RCC 7860 (cell line): ENCODE results near the gene SAE1.
"Not testable (repeated sequence)": the region's sequence is repeated elsewhere in the genome, so short reads cannot be mapped to it uniquely, and the experiment has no call there.

ENCODE experiments used
- DNase-seq: peaks from one replicate; pipeline ENCODE4 v3.0.0-alpha.2; 2015; ENCODE audit warnings: low spot score
- FAIRE-seq: peaks from 2 replicates; lab custom pipeline; 2012; peaks lifted over from hg19 to GRCh38; lab: Jason Lieb, UNC

The SAE1 gene

DNA sequence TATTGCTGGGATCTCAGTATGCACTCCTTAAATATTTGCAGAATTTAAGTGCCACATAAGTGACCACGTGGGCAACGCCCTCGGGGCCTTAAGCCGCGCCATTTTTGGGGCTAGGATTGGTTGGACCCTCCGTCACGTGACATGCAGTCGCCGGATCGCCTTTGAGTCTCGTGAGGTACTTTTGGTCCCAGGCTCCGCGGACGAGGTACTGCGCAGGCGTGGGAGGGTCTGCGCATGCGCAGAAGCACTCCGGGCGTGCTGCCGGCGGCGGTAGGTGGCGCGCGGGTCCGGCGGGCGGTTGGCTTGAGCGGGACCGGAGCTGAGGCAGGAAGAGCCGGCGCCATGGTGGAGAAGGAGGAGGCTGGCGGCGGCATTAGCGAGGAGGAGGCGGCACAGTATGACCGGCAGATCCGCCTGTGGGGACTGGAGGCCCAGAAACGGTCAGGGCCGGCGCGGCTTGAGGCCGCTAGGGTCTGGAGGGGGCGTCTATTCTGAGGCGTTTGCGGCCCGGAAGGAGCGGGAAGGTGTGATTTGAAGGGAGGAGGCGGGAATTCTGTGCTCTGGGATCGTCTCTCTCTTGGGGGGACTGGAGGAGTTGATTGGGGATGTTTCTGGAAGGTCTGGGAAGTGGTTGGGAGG lies at the start of gene SAE1:
TSS of gene SAE1 (plus strand) at position 247 of the 639 bp plus-strand sequence. CDS start at position 343, 96 bp downstream.
- FAIRE-seq = peak; percentile 45
- peak; percentile 94 for DNase-seq

DNA sequence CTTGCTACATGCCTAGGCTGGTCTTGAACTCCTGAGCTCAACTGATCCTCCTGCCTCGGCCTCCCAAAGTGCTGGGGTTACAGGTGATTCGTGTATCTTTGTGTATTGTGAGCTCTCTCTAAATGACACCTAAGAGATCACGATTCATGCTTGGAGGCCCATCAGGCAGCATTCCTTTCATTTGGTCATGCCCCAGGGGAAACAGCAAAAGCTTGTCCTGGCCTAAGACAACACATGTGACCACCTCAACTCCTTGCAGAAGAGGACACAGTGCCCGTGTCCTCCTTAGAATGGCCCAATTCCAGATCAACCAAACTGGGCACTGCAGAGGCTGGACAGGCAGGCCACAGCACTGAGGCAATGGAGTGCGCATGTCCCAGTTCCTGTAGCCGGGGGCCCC lies 49.5 kb upstream of the SAE1 start:
- DNase-seq (no peak), FAIRE-seq (no peak)

- no peak for FAIRE-seq
Measured at GRCh38 chr19:47082493-47082892, 48.1 kb upstream of the SAE1 start.

GRCh38 chr19:47084879-47085439 lies 45.7 kb upstream of the SAE1 start:
- DNase-seq = no peak
- no peak for FAIRE-seq

More at GRCh38 chr19:47082493-47082892, 48.1 kb upstream of the SAE1 start:
- no peak for DNase-seq

DNA sequence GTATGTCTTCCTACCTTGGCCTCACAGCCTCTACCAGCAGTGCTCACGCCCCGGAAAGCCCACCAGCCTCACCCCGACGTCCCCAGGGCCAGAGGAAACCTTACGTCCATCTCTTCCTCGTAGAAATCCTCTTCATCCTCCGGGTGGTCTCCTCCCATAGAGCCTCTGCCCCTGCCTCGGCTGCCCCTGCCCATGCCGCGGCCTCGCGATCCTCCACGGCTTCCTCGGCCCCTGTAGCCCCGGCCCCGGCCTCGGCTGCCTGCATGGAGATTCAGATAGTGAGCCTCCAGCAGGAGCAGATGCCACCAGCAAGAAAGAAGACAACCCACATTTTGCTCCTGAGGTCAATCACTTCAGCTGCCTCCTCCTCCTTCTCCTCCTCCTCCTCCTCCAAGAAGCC lies 44.4 kb upstream of the SAE1 start:
- FAIRE-seq (no peak), DNase-seq (no peak)

GRCh38 chr19:47089767-47090350 lies 40.8 kb upstream of the SAE1 start:
- FAIRE-seq (no peak), DNase-seq (no peak)

DNA sequence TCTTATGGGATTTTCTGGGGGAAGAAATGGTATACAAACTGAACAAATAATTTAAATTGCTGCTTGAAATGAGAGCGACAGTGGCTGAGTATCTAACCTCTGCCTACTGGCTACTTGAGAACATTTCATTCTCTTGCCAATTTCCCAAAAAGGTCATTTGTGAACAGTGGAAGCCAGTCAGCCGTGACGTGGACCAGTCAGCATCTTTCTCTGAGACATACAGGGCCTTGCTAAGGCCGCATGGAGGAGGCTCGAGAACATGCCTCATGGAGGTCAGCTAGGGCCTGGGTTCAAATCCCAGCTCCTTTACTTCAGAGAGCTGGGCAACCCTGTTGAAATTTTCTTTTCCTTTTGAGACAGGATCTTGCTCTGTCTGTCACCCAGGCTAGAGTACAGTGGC lies 37.4 kb upstream of the SAE1 start:
- DNase-seq (peak; percentile 21), FAIRE-seq (no peak)

GRCh38 chr19:47093841-47094240 lies 36.8 kb upstream of the SAE1 start:
- DNase-seq = no peak
- FAIRE-seq = no peak

DNA sequence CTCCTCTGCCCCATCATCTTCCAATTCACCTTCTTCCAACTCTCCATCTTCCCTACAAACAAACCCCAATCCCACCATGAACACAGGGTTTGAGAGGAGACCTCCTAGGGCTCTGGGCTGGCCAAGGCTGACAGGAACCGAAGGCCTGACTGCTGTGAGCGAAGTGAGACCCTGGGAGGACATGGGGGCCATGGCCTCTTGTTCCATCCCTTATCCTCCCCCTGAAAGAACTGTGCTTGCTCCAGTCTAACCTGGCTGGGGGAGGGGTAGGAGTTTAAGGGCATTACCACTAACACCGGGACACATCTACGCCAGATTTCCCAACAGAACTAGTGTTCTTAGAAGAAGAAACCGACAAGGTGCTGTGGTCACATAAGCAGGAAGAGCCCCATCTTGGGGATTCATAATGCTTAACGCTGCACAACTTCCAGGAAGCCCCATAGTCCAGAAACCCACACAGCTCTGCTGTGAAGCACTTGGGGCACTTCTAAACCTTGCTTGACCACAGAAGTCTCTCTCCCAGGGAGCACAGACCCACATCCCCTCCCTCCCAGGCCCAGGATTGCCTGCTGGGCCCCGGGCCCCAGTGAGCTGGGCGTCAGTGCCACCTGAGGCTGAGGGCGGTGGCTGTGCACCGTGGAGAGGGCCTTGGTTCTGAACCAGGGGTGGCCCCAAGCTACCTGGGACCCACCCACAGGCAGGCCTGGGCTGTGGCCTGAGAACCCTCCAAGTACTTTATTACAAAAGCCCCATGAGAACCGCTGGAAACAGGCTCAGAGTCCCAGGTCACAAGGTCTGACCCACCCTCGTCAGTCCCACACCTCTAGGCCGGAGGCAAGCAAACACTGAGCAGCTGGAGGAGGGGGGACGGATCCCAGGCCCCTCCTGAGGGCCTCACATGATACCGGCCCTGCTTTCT lies 35.8 kb upstream of the SAE1 start:
- DNase-seq (no peak), FAIRE-seq (no peak)

- FAIRE-seq (no peak), DNase-seq (no peak)
Measured at GRCh38 chr19:47095476-47096099, 35.0 kb upstream of the SAE1 start.

GRCh38 chr19:47096100-47096704 lies 34.4 kb upstream of the SAE1 start:
- no peak for DNase-seq
- FAIRE-seq = no peak

GRCh38 chr19:47096721-47097120 lies 33.9 kb upstream of the SAE1 start:
- DNase-seq (no peak), FAIRE-seq (no peak)

DNA sequence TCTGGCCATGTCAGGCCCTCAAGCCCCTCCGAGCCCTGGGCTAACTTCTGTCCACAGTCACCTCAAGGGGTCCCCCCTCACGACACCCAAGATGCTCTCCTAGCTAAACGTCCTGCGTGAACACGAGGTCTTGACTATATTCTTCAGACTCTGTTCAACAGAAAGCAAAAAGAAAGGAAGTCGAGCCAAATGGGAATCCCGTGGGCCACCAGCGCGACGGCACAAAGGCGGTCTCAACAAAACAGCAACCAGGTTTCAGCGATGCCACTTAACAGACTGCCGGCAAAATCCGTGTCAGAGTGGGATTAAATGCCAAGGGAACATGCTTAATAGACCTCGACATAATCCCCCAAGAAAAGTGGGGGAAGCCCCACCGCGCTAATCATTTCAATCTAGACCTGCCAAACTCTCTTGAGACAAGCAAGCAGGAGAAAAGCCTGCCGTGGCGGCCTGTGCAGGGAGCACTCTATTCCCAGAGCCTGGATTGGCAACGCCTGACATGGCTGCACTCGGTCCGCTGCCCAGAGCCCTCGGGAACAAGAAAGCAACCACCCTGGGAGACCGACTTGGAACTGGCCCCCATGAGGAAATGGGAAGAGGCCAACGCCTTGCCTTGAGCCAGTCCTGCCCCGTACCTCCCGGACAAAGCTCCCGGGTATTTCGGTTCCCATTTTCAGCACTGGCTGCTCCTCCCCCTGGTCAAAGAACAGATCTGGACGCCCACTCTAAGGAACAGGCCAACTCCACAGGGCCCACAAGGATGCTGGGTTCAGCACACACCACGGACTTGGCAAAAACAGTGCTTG lies 33.0 kb upstream of the SAE1 start:
- DNase-seq (no peak), FAIRE-seq (no peak)

DNA sequence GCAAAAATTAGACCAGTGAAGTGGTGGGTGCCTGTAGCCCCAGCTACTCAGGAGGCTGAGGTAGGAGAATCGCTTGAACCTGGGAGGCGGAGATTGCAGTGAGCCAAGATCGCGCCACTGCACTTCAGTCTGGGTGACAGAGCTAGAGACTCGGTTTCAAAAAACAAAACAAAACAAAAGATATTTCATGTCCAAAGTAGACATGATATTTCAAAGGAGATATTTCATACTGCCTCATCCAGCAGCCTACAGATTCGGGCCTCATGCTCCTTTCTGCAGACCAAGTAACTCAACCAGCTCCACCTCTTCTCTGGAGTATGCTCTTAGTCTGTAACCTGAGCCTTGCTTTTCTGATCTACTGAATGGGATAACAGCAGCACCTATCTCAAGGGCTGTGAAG lies 32.0 kb upstream of the SAE1 start:
- DNase-seq = no peak
- FAIRE-seq = no peak

GRCh38 chr19:47099576-47100050 lies 31.0 kb upstream of the SAE1 start:
- FAIRE-seq (no peak), DNase-seq (no peak)

DNA sequence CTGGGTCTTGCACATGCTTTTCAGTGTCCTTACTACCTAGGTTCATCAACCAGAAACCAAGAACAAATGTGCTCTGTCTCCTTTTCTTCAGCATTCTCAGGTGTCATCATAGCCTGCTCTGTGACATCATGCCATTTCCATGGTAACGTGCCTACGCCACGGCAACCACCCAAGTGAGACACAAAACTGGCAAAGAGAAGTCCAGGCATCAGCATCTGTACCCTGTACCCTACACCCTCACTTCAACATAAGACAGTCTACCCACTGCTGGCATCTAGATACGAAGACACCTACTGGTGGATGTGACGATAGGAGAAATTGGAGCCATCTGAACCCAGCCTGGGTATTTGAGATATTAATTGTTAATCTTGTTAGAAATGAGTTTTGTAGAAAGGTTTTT lies 30.3 kb upstream of the SAE1 start:
- DNase-seq = no peak
- no peak for FAIRE-seq

GRCh38 chr19:47101116-47101515 lies 29.5 kb upstream of the SAE1 start:
- DNase-seq, FAIRE-seq: not testable (repeated sequence)

GRCh38 chr19:47102346-47103060 lies 28.1 kb upstream of the SAE1 start:
- DNase-seq (no peak), FAIRE-seq (no peak)

DNA sequence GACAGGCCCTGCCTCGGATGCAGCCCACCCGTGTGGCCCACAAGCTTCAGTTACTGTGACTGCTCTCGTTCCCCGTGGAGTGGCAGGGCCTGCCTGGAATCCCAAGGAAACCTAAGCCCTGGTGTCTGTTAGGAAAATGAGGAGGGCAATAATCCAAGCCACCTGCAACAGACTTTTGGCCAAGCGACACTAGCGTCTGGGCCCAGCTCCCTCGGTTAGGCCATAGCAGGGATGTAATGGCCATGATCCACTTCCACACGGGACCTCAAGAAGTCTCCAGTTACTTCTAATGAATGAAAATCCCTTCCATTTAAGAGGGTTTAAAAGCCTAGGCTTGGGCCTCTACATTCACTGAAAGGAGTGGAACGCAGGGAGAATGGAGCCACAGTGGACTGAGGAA lies 26.0 kb upstream of the SAE1 start:
- FAIRE-seq = no peak
- DNase-seq = no peak
